ENCODE measurements around the gene ZDHHC3.

GRCh38 chr3:44927371-44927770, 48.6 kb downstream of the ZDHHC3 start:
- no peak for TF ChIP-seq POLR2A (IDR thresholded peaks at IDR 0.05)
- no peak for TF ChIP-seq CTCF (IDR thresholded peaks at IDR 0.05)

Data from tibial nerve (tissue), 3 donors.